HepG2 (cell line): Measurements from ENCODE around the gene ARHGEF6. TPM values are rescaled to one million over a fixed set of nuclear protein-coding genes. Genes with fewer than 3 reads are reported as not detected.

Experiments
- ATAC-seq: fragments of 200-7000 bp; cut with Tn5 transposase; 3 replicates; pipeline ENCODE4 v1.9.1; 2020; ENCODE audit warnings: mild to moderate bottlenecking, moderate library complexity
- BruUV-seq: library from RNA; stranded (reverse); fragments of 400-500 nt; replicated peaks from 2 replicates; lab custom pipeline; 2021; lab: Mats Ljungman, UMichigan
- CTCF ChIA-PET: fragments of 300-600 bp; formaldehyde crosslinking; extraction: SDS; loops from one replicate; lab custom pipeline; 2021; ENCODE audit warnings: low total read pairs, inconsistent platforms, low intra/inter-chr PET ratio; lab: Yijun Ruan, JAX
- POLR2A ChIA-PET: fragments of 350-600 bp; sonication (Branson Sonifier 250); formaldehyde crosslinking; loops from one replicate; lab custom pipeline; 2020; ENCODE audit warnings: antibody characterized with exemption, inconsistent platforms; lab: Yijun Ruan, JAX
- DNase-seq: peaks from one replicate; pipeline ENCODE4 v3.0.0-alpha.2; 2015; ENCODE audit warnings: low spot score
- FAIRE-seq: peaks from 3 replicates; lab custom pipeline; 2011; peaks lifted over from hg19 to GRCh38; lab: Jason Lieb, UNC
- H2AFZ ChIP-seq: one replicate; pipeline ENCODE4 v1.6.1; 2011; ENCODE audit warnings: low read length, inconsistent platforms
- H3K27ac ChIP-seq: fragments of 300-600 bp; 3 replicates; pipeline ENCODE4 v1.8.0; 2011; ENCODE audit warnings: mixed run types, mild to moderate bottlenecking, mixed read lengths, low read length, inconsistent platforms; ENCODE audit not compliant: insufficient read depth; ENCODE audit errors: extremely low read length
- H3K27me3 ChIP-seq, 2 experiments: fragments of 200-600 bp in 1 of 2; 2 replicates in 1 of 2; 3 replicates in 1 of 2; pipeline versions ENCODE4 v1.6.0 to v1.8.0; 2011; ENCODE audit warnings: low read length in 2 of 2, mild to moderate bottlenecking in 2 of 2, moderate library complexity in 2 of 2, inconsistent platforms in 1 of 2; ENCODE audit not compliant: insufficient read depth in 2 of 2, control insufficient read depth in 1 of 2
- H3K36me3 ChIP-seq, 2 experiments: fragments of 200-600 bp in 1 of 2; replicated peaks in 1 of 2; 2 replicates in 1 of 2; 3 replicates in 1 of 2; pipeline versions ENCODE4 v1.5.1 to v1.8.0; 2011; ENCODE audit warnings: low read length in 2 of 2, inconsistent platforms in 1 of 2; ENCODE audit not compliant: insufficient read depth in 2 of 2, control insufficient read depth in 1 of 2
- H3K4me1 ChIP-seq: 2 replicates; pipeline ENCODE4 v1.5.1; 2012; ENCODE audit warnings: low read length, inconsistent platforms; ENCODE audit not compliant: insufficient read depth
- H3K4me2 ChIP-seq: 2 replicates; pipeline ENCODE4 v1.6.0; 2011; ENCODE audit warnings: low read depth, low read length, inconsistent platforms
- H3K4me3 ChIP-seq, 3 experiments: fragments of 200-600 bp in 1 of 3; sonication (generic), shearing (Covaris generic) in 1 of 3; replicated peaks in 1 of 3; 2 replicates each; pipeline ENCODE4 v1.5.1; 2011 to 2016; ENCODE audit warnings: low read length in 3 of 3, inconsistent platforms in 2 of 3, low read depth in 2 of 3, mild to moderate bottlenecking in 2 of 3, control low read depth in 1 of 3, mixed read lengths in 1 of 3; ENCODE audit not compliant: insufficient read depth in 1 of 3
- H3K79me2 ChIP-seq: one replicate; pipeline ENCODE4 v1.6.1; 2011; ENCODE audit warnings: low read length, inconsistent platforms; ENCODE audit not compliant: insufficient read depth
- H3K9ac ChIP-seq: 2 replicates; pipeline ENCODE4 v1.6.0; 2011; ENCODE audit warnings: mild to moderate bottlenecking, low read depth, low read length, inconsistent platforms; ENCODE audit not compliant: insufficient read depth
- H3K9me3 ChIP-seq: 2 replicates; pipeline ENCODE4 v1.5.1; 2012; ENCODE audit warnings: mild to moderate bottlenecking, low read length
- H4K20me1 ChIP-seq: 2 replicates; pipeline ENCODE4 v1.6.0; 2011; ENCODE audit warnings: inconsistent platforms, mild to moderate bottlenecking, low read length, moderate library complexity; ENCODE audit not compliant: insufficient read depth
- ARHGAP35 ChIP-seq: sonication (generic); formaldehyde crosslinking; IDR thresholded peaks from 2 replicates; pipeline ENCODE4 v1.9.0; 2022; ENCODE audit warnings: mild to moderate bottlenecking, inconsistent platforms, moderate library complexity, missing genetic modification reagents, borderline replicate concordance
- E2F5 ChIP-seq: sonication (generic); formaldehyde crosslinking; conservative IDR thresholded peaks from 2 replicates; pipeline ENCODE4 v1.4.0; 2020; ENCODE audit warnings: missing genetic modification reagents
- GMEB2 ChIP-seq: IDR thresholded peaks from 2 replicates; pipeline ENCODE4 v1.6.1; 2016; ENCODE audit warnings: missing biosample characterization, missing genetic modification reagents, low read depth
- HNRNPH1 ChIP-seq: fragments of 200-400 bp; formaldehyde crosslinking; optimal IDR thresholded peaks from 2 replicates; pipeline ENCODE3; 2017; ENCODE audit warnings: mild to moderate bottlenecking, low read depth, low read length
- KDM6A ChIP-seq: IDR thresholded peaks from 2 replicates; pipeline ENCODE4 v1.6.1; 2016; ENCODE audit warnings: low read depth
- KLF11 ChIP-seq: IDR thresholded peaks from 2 replicates; pipeline ENCODE4 v1.6.1; 2016; ENCODE audit warnings: missing compliant biosample characterization
- MTERF4 ChIP-seq: sonication (generic); formaldehyde crosslinking; IDR thresholded peaks from 2 replicates; pipeline ENCODE4 v1.8.0; 2023; ENCODE audit warnings: mild to moderate bottlenecking, missing genetic modification reagents
- POGZ ChIP-seq: sonication (generic); formaldehyde crosslinking; IDR thresholded peaks from 2 replicates; pipeline ENCODE4 v1.4.0; 2020; ENCODE audit warnings: mild to moderate bottlenecking, missing genetic modification reagents
- PRDM4 ChIP-seq: sonication (generic); formaldehyde crosslinking; IDR thresholded peaks from 2 replicates; pipeline ENCODE4 v1.9.0; 2021; ENCODE audit warnings: missing genetic modification reagents, borderline replicate concordance
- REL ChIP-seq: sonication (generic); formaldehyde crosslinking; conservative IDR thresholded peaks from 2 replicates; pipeline ENCODE4 v1.8.0; 2022; ENCODE audit warnings: mild to moderate bottlenecking, missing genetic modification reagents, moderate library complexity
- TSC22D2 ChIP-seq: sonication (generic); formaldehyde crosslinking; IDR thresholded peaks from 2 replicates; pipeline ENCODE4 v1.5.1; 2020; ENCODE audit warnings: missing genetic modification reagents, mild to moderate bottlenecking, borderline replicate concordance
- ZNF687 ChIP-seq: sonication (generic); formaldehyde crosslinking; IDR thresholded peaks from 2 replicates; pipeline ENCODE4 v1.5.1; 2020; ENCODE audit warnings: mild to moderate bottlenecking, missing genetic modification reagents, moderate library complexity
- ZNF792 ChIP-seq: IDR thresholded peaks from 2 replicates; pipeline ENCODE4 v1.6.1; 2016
- ZSCAN12 ChIP-seq: sonication (generic); formaldehyde crosslinking; IDR thresholded peaks from 2 replicates; pipeline ENCODE4 v1.9.0; 2021; ENCODE audit warnings: mild to moderate bottlenecking, missing genetic modification reagents
- WGBS: methylation state at CpG from one replicate; pipeline ENCODE4 v1.1.6; 2017; ENCODE audit warnings: low lambda C conversion rate; 5-methylcytosine and 5-hydroxymethylcytosine counted together
- in situ Hi-C: cut with HindIII; loops from 2 replicates; pipeline ENCODE4 v1.10.0; 2017; ENCODE audit warnings: low pct_unique_long_range_greater_than_20kb; ENCODE audit not compliant: extremely low pct_ligation_motif_present
- intact Hi-C: fragments of 100-400 bp; cut with micrococcal nuclease; formaldehyde crosslinking; loops from one replicate; pipeline ENCODE4 v1.10.0; 2022; ENCODE audit not compliant: unreplicated experiment
- polyA plus RNA-seq, 8 experiments: library from polyadenylated mRNA; depleted of rRNA in 3 of 8; stranded (reverse) in 7 of 8; unstranded in 1 of 8; fragments of >200 nt; fragmentation: Illumina TruSeq in 4 of 8; extraction: Trizol in 4 of 8; gene quantifications; 2 replicates each; pipeline versions ENCODE4 v1.2.1 to v1.2.3, GENCODE V29; 2011 to 2016; ENCODE audit warnings: low read depth in 4 of 8, missing spikeins in 1 of 8, mixed read lengths in 1 of 8; ENCODE audit not compliant: insufficient read depth in 1 of 8
- total RNA-seq, 5 experiments: library from RNA; depleted of rRNA; stranded (reverse); fragments of >200 nt; fragmentation: Illumina TruSeq; extraction: Trizol; gene quantifications; 2 replicates each; pipeline ENCODE4 v1.2.3, GENCODE V29; 2016; ENCODE audit warnings: low read depth in 1 of 5

The ARHGEF6 gene
- total and polyA plus RNA-seq, 2 of the 13 experiments (the other 11 are each of a cell fraction or from before 2014, with no cell fraction given): 0.03 TPM; not detected in 1

GRCh38 chrX:136643243-136643642, 137.5 kb downstream of the ARHGEF6 start:
- no peak for ATAC-seq
- BruUV-seq: no TSS peak
- Histone ChIP-seq H3K9ac (no peak overlapping the region), H3K4me1 (no peaks in the 10 kb centered on the region), H3K4me2 (no peak overlapping the region), H2AFZ (no peak overlapping the region), H3K4me3 (no peak overlapping the region), H3K27me3 (no peaks in the 10 kb centered on the region), H3K36me3 (no peaks in the 10 kb centered on the region), H3K9me3 (no peaks in the 10 kb centered on the region), H4K20me1 (no peaks in the 10 kb centered on the region), H3K79me2 (no peaks in the 10 kb centered on the region), H3K27ac (no peak overlapping the region)
- DNase-seq: no peak
- in situ Hi-C loops: no loop called here
- FAIRE-seq: no peak
- WGBS: 14% methylated on average over 1 of the region's 1 CpG
- ChIA-PET POLR2A (no interaction called here), CTCF (no interaction called here)
- intact Hi-C loops: no loop called here
- TF ChIP-seq ZNF792 (no peak), ARHGAP35 (CRISPR knock-in tag) (no peak), PRDM4 (CRISPR knock-in tag) (no peak), REL (no peak), E2F5 (CRISPR knock-in tag) (no peak), ZSCAN12 (CRISPR knock-in tag) (no peak), MTERF4 (no peak), KLF11 (CRISPR knock-in tag) (no peak), POGZ (CRISPR knock-in tag) (no peak), HNRNPH1 (no peak), TSC22D2 (CRISPR knock-in tag) (no peak), KDM6A (no peak), ZNF687 (no peak), GMEB2 (CRISPR knock-in tag) (no peak)
